GM23248 (cell line): ENCODE measurements around the gene MLXIPL.

ENCODE experiments used
- EZH2 ChIP-seq: fragments of 200-600 bp; sonication (generic); IDR thresholded peaks from 2 replicates; pipeline ENCODE4 v1.6.1; 2018; ENCODE audit warnings: antibody characterized with exemption, mild to moderate bottlenecking; ENCODE audit not compliant: insufficient read depth, poor library complexity, severe bottlenecking
- EZH2phosphoT487 ChIP-seq: fragments of 200-600 bp; sonication (generic); IDR thresholded peaks from 2 replicates; pipeline ENCODE4 v1.6.1; 2018; ENCODE audit warnings: antibody characterized with exemption, moderate library complexity, mild to moderate bottlenecking, low read depth; ENCODE audit not compliant: insufficient read depth

- no peak for TF ChIP-seq EZH2
- TF ChIP-seq EZH2phosphoT487: no peak
Measured at GRCh38 chr7:73668103-73668885, 44.0 kb upstream of the MLXIPL start.
